RWPE2 (cell line): ENCODE measurements around the gene UBE2J2.

Source experiments
- ATAC-seq: fragments of 200-7000 bp; cut with Tn5 transposase; 3 replicates; pipeline ENCODE4 v1.9.1; 2021; ENCODE audit warnings: low read depth
- DNase-seq: peaks from one replicate; pipeline ENCODE4 v3.0.0-alpha.2; 2020; ENCODE audit warnings: low spot score
- H3K27ac ChIP-seq: fragments of 450-650 bp; 2 replicates; pipeline ENCODE4 v1.5.1; 2017; ENCODE audit warnings: mild to moderate bottlenecking; ENCODE audit not compliant: poor library complexity, severe bottlenecking
- H3K27me3 ChIP-seq: fragments of 250-450 bp; sonication (Bioruptor Pico); 2 replicates; pipeline ENCODE4 v1.5.1; 2021; ENCODE audit warnings: mild to moderate bottlenecking, moderate library complexity; ENCODE audit not compliant: insufficient read depth, poor library complexity, severe bottlenecking
- H3K36me3 ChIP-seq: fragments of 250-450 bp; sonication (Bioruptor Pico); 2 replicates; pipeline ENCODE4 v1.5.1; 2020; ENCODE audit warnings: low read depth, mild to moderate bottlenecking, moderate library complexity
- H3K4me1 ChIP-seq: fragments of 250-450 bp; sonication (Bioruptor Pico); 2 replicates; pipeline ENCODE4 v1.5.1; 2021; ENCODE audit warnings: mild to moderate bottlenecking, moderate library complexity; ENCODE audit not compliant: insufficient read depth, poor library complexity, severe bottlenecking
- H3K4me3 ChIP-seq: fragments of 250-450 bp; sonication (Bioruptor Pico); 2 replicates; pipeline ENCODE4 v1.5.1; 2021; ENCODE audit warnings: mild to moderate bottlenecking, moderate library complexity; ENCODE audit not compliant: severe bottlenecking
- H3K9me3 ChIP-seq: fragments of 250-450 bp; sonication (Bioruptor Pico); 2 replicates; pipeline ENCODE4 v1.5.1; 2021; ENCODE audit warnings: mild to moderate bottlenecking, moderate library complexity; ENCODE audit not compliant: severe bottlenecking
- CTCF ChIP-seq: fragments of 450-650 bp; IDR thresholded peaks from one replicate; pipeline ENCODE4 v1.5.1; 2017; ENCODE audit warnings: mild to moderate bottlenecking, moderate library complexity; ENCODE audit not compliant: poor library complexity, severe bottlenecking

The UBE2J2 gene

GRCh38 chr1:1244192-1244811, 29.4 kb downstream of the UBE2J2 start:
- no peaks in the 10 kb centered on the region for H3K9me3 ChIP-seq
- H3K27me3 ChIP-seq = no peaks in the 10 kb centered on the region
- H3K36me3 ChIP-seq = no peaks in the 10 kb centered on the region
- DNase-seq (no peak), ATAC-seq (no peak)
- H3K4me1 ChIP-seq = no peaks in the 10 kb centered on the region
- H3K4me3 ChIP-seq = no peak overlapping the region
- TF ChIP-seq CTCF = no peak
- H3K27ac ChIP-seq = no peak overlapping the region

GRCh38 chr1:1243807-1244191, 29.9 kb downstream of the UBE2J2 start:
- no peak for TF ChIP-seq CTCF
- Histone ChIP-seq H3K4me1 (no peaks in the 10 kb centered on the region), H3K27me3 (no peaks in the 10 kb centered on the region), H3K36me3 (no peaks in the 10 kb centered on the region), H3K9me3 (no peaks in the 10 kb centered on the region), H3K27ac (no peak overlapping the region), H3K4me3 (no peak overlapping the region)
- DNase-seq (no peak), ATAC-seq (no peak)

- no peaks in the 10 kb centered on the region for H3K9me3 ChIP-seq
- no peak overlapping the region for H3K4me3 ChIP-seq
- H3K27me3 ChIP-seq = no peaks in the 10 kb centered on the region
- TF ChIP-seq CTCF = no peak
- H3K4me1 ChIP-seq = peaks cover 3% of the 10 kb centered on the region
- ATAC-seq = no peak
- H3K27ac ChIP-seq = no peak overlapping the region
- H3K36me3 ChIP-seq = no peaks in the 10 kb centered on the region
- DNase-seq = no peak
Observed at GRCh38 chr1:1243266-1243660, 30.4 kb downstream of the UBE2J2 start.

GRCh38 chr1:1242461-1243265, 31.0 kb downstream of the UBE2J2 start:
- Histone ChIP-seq H3K27me3 (no peaks in the 10 kb centered on the region), H3K4me3 (no peak overlapping the region), H3K4me1 (peaks cover 9% of the 10 kb centered on the region), H3K9me3 (no peaks in the 10 kb centered on the region), H3K27ac (no peak overlapping the region), H3K36me3 (no peaks in the 10 kb centered on the region)
- no peak for DNase-seq
- ATAC-seq = no peak
- TF ChIP-seq CTCF = no peak
